Measurements from ENCODE around the gene MCOLN3. TPM values are rescaled to one million over a fixed set of nuclear protein-coding genes. Genes with fewer than 3 reads are reported as not detected.

The MCOLN3 gene
- total RNA-seq, 1 donor from 2014 or later = 11.6 TPM

GRCh38 chr1:84968865-84969264 lies 79.4 kb downstream of the MCOLN3 start:
- DNase-seq (ENCODE audit: low read depth) = no peak
- Histone ChIP-seq H3K27me3 (ENCODE audit: control insufficient read depth, insufficient read depth, low read length) (no peaks in the 10 kb centered on the region), H3K36me3 (ENCODE audit: control insufficient read depth, insufficient read depth, low read length) (no peaks in the 10 kb centered on the region), H3K4me3 (ENCODE audit: low read depth, low read length) (no peak overlapping the region)
- TF ChIP-seq, protein P1, sequence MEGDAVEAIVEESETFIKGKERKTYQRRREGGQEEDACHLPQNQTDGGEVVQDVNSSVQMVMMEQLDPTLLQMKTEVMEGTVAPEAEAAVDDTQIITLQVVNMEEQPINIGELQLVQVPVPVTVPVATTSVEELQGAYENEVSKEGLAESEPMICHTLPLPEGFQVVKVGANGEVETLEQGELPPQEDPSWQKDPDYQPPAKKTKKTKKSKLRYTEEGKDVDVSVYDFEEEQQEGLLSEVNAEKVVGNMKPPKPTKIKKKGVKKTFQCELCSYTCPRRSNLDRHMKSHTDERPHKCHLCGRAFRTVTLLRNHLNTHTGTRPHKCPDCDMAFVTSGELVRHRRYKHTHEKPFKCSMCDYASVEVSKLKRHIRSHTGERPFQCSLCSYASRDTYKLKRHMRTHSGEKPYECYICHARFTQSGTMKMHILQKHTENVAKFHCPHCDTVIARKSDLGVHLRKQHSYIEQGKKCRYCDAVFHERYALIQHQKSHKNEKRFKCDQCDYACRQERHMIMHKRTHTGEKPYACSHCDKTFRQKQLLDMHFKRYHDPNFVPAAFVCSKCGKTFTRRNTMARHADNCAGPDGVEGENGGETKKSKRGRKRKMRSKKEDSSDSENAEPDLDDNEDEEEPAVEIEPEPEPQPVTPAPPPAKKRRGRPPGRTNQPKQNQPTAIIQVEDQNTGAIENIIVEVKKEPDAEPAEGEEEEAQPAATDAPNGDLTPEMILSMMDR (IDR thresholded peaks at IDR 0.05; ENCODE audit: insufficient read depth, low read length, poor library complexity, severe bottlenecking) = no peak

- TF ChIP-seq, protein P1 (IDR thresholded peaks at IDR 0.05; ENCODE audit: insufficient read depth, low read length, poor library complexity, severe bottlenecking) = no peak
- H3K4me3 ChIP-seq (ENCODE audit: low read depth, low read length) = no peak overlapping the region
- DNase-seq (ENCODE audit: low read depth) = no peak
- no peaks in the 10 kb centered on the region for H3K27me3 ChIP-seq (ENCODE audit: control insufficient read depth, insufficient read depth, low read length)
- H3K36me3 ChIP-seq (ENCODE audit: control insufficient read depth, insufficient read depth, low read length) = no peaks in the 10 kb centered on the region
Measured at GRCh38 chr1:84968101-84968500, 80.2 kb downstream of the MCOLN3 start.

Other genes with a start within 250 kb of the MCOLN3 start
- gene LPAR3, start 155.3 kb downstream of the MCOLN3 start, total RNA-seq = 0.55 and 0.58 TPM in 2 replicates
- gene MCOLN2, start 51.4 kb downstream of the MCOLN3 start, total RNA-seq = 0.46 and 0.55 TPM in 2 replicates
- gene SYDE2, start 152.5 kb upstream of the MCOLN3 start, total RNA-seq = 4.2 and 7.6 TPM in 2 replicates
- gene C1orf52, start 211.2 kb upstream of the MCOLN3 start, total RNA-seq = 14.1 and 16.2 TPM in 2 replicates
- 40.1 and 43.0 TPM in 2 replicates for gene BCL10, start 228.1 kb upstream of the MCOLN3 start, total RNA-seq